DND-41 (cell line): Measurements from ENCODE around the gene MBP.

Experiments used
- ATAC-seq: fragments of 200-7000 bp; cut with Tn5 transposase; 3 replicates; pipeline ENCODE4 v1.9.1; 2021; ENCODE audit warnings: low read depth; ENCODE audit not compliant: insufficient read depth
- DNase-seq: peaks from one replicate; pipeline ENCODE4 v3.0.0-alpha.2; 2020
- H2AFZ ChIP-seq: 2 replicates; pipeline ENCODE4 v1.6.0; 2012; ENCODE audit warnings: low read depth, low read length
- H3K27ac ChIP-seq: 2 replicates; pipeline ENCODE4 v1.5.1; 2012; ENCODE audit warnings: low read length, inconsistent platforms
- H3K27me3 ChIP-seq: fragments of 200-600 bp; sonication (generic); 2 replicates; pipeline ENCODE4 v1.6.0; 2012; ENCODE audit warnings: low read length, mild to moderate bottlenecking, inconsistent platforms; ENCODE audit not compliant: insufficient read depth, poor library complexity
- H3K36me3 ChIP-seq: 2 replicates; pipeline ENCODE4 v1.5.1; 2012; ENCODE audit warnings: low read length, inconsistent platforms; ENCODE audit not compliant: insufficient read depth
- H3K4me1 ChIP-seq: 2 replicates; pipeline ENCODE4 v1.5.1; 2012; ENCODE audit warnings: mild to moderate bottlenecking, low read length; ENCODE audit not compliant: insufficient read depth
- H3K4me2 ChIP-seq: 2 replicates; pipeline ENCODE4 v1.6.0; 2012; ENCODE audit warnings: mild to moderate bottlenecking, moderate library complexity, low read length, inconsistent platforms; ENCODE audit not compliant: insufficient read depth
- H3K4me3 ChIP-seq, 2 experiments: fragments of 200-600 bp in 1 of 2; shearing (Covaris generic) in 1 of 2; 2 replicates each; pipeline ENCODE4 v1.5.1; 2012 to 2016; ENCODE audit warnings: inconsistent platforms in 2 of 2, low read length in 2 of 2, mild to moderate bottlenecking in 2 of 2, low read depth in 1 of 2, moderate library complexity in 1 of 2
- H3K79me2 ChIP-seq: 2 replicates; pipeline ENCODE4 v1.6.0; 2012; ENCODE audit warnings: low read length, inconsistent platforms; ENCODE audit not compliant: insufficient read depth
- H3K9ac ChIP-seq: 2 replicates; pipeline ENCODE4 v1.6.0; 2012; ENCODE audit warnings: low read depth, mild to moderate bottlenecking, inconsistent platforms, low read length, moderate library complexity
- H3K9me3 ChIP-seq: 2 replicates; pipeline ENCODE4 v1.5.1; 2012; ENCODE audit warnings: low read length, moderate library complexity, mild to moderate bottlenecking, inconsistent platforms; ENCODE audit not compliant: insufficient read depth, severe bottlenecking
- H4K20me1 ChIP-seq: 2 replicates; pipeline ENCODE4 v1.6.0; 2012; ENCODE audit warnings: low read length; ENCODE audit not compliant: insufficient read depth
- EZH2 ChIP-seq: IDR thresholded peaks from 3 replicates; pipeline ENCODE4 v1.6.1; 2012; ENCODE audit warnings: borderline replicate concordance, low read depth, mild to moderate bottlenecking, moderate library complexity, low read length, inconsistent platforms; ENCODE audit not compliant: severe bottlenecking
- TF ChIP-seq, protein P1 (sequence below): IDR thresholded peaks from 2 replicates; pipeline ENCODE4 v1.5.1; 2012; ENCODE audit warnings: borderline replicate concordance, low read length, moderate library complexity, mild to moderate bottlenecking; ENCODE audit not compliant: poor library complexity, severe bottlenecking; ENCODE audit errors: extremely low read depth

The MBP gene

DNA sequence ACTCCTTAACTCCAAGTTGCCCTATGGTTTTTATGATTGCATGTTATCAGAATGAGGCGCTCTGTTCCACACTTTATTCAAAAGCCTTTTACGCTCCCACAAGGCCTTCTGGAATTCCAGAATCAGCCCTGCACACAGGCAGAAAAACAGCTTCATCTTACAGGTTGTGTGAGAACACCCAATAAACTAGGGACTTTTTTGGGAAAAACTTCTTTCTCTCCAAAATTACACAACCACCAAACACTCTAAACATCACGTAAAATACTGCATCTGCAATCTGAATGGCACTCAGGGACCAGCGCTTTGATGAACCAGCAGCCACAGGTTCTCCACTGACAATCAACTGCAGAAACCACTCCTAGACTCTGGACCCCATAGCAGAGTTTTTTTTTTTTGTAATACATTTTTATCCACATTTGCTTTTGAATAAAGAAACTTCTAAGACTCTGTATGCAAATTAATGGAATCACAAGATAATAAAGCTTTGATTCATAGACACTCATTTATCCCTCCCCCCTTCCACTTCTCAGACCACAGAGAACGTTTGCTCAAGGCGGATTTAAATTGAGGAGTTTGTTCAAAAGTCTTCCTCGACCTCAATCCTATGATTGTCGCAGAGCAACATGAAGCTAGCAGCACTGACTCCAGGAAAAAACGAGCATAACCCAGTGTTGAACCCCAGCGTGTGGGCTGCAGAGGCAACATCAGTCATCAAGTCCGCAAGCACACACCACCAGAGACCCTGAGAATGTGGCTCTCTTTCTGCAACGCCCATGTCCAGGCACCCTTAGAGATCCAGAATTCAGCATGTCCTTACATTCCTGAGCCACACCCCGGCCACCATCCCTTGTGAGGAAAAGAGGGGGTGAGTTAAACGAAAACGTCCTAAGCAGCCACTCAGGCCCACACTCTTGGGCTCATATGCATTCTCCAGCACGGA is 116.5 kb downstream of the MBP start:
- Histone ChIP-seq H4K20me1 (peaks cover 3% of the 10 kb centered on the region; the same call in 1 of the 2 replicates), H3K36me3 (peaks cover 64% of the 10 kb centered on the region)
- no peak for ATAC-seq

DNA sequence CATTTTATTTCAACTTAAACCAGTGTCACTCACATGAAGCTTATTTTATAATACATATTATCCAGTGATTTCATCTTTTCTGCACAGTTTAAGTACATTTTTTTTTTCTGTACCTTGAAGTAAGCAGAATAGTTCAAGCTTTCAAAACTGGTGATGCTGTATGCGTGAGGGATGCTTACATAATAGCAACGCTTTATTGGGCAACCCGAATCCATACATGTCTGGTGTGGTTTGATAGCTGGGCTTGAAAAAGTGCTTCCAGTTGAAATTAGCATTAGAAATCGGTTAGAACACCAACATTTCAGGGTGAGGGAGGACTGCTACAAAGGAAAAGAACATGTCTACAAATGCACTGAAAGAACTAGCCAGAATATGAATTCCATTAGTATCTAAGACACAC is 117.4 kb downstream of the MBP start:
- TF ChIP-seq EZH2, result no peak
- TF ChIP-seq, protein P1, sequence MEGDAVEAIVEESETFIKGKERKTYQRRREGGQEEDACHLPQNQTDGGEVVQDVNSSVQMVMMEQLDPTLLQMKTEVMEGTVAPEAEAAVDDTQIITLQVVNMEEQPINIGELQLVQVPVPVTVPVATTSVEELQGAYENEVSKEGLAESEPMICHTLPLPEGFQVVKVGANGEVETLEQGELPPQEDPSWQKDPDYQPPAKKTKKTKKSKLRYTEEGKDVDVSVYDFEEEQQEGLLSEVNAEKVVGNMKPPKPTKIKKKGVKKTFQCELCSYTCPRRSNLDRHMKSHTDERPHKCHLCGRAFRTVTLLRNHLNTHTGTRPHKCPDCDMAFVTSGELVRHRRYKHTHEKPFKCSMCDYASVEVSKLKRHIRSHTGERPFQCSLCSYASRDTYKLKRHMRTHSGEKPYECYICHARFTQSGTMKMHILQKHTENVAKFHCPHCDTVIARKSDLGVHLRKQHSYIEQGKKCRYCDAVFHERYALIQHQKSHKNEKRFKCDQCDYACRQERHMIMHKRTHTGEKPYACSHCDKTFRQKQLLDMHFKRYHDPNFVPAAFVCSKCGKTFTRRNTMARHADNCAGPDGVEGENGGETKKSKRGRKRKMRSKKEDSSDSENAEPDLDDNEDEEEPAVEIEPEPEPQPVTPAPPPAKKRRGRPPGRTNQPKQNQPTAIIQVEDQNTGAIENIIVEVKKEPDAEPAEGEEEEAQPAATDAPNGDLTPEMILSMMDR, result no peak
- no peaks in the 10 kb centered on the region for H3K4me1 ChIP-seq
- no peak overlapping the region for H3K9ac ChIP-seq
- ATAC-seq, result no peak
- DNase-seq, result no peak
- H2AFZ ChIP-seq, result no peak overlapping the region
- H3K79me2 ChIP-seq, result peaks cover 6% of the 10 kb centered on the region; the same call in 1 of the 2 replicates
- peaks cover 61% of the 10 kb centered on the region for H3K36me3 ChIP-seq
- no peaks in the 10 kb centered on the region for H3K9me3 ChIP-seq
- H3K4me2 ChIP-seq, result no peak overlapping the region
- peaks cover 3% of the 10 kb centered on the region; the same call in 1 of the 2 replicates for H4K20me1 ChIP-seq
- H3K4me3 ChIP-seq, result no peak overlapping the region
- no peak overlapping the region for H3K27ac ChIP-seq
- H3K27me3 ChIP-seq, result no peaks in the 10 kb centered on the region

More for the DNA sequence above, 116.5 kb downstream of the MBP start:
- Histone ChIP-seq H3K4me3 (no peak overlapping the region), H3K79me2 (peaks cover 8% of the 10 kb centered on the region; the same call in 1 of the 2 replicates), H3K9me3 (no peaks in the 10 kb centered on the region), H3K4me1 (no peaks in the 10 kb centered on the region), H3K27ac (no peak overlapping the region), H2AFZ (no peak overlapping the region), H3K9ac (no peak overlapping the region), H3K4me2 (no peak overlapping the region), H3K27me3 (no peaks in the 10 kb centered on the region)
- TF ChIP-seq EZH2, result no peak
- TF ChIP-seq, protein P1, result no peak
- DNase-seq, result no peak

DNA sequence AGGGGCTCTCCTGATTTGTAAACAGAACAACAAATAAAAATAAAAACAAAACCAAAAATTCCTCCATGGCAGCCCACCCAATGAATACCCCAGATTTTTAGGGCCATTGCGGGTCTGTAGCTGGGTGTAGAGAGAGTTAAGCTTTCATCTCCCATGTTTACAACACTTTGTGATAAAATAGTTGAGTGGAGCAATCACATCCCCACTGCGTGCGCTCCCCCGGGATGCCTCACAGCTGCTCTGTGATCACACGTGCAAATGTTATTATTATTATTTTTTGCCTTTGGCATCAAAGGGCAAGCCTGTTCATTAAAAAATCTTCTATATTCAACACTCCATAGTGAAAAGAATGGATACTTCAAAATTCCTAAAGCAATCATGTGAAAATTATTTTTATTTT is 118.0 kb downstream of the MBP start:
- no peak overlapping the region for H3K9ac ChIP-seq
- H3K9me3 ChIP-seq, result no peaks in the 10 kb centered on the region
- ATAC-seq, result no peak
- H4K20me1 ChIP-seq, result peaks cover 3% of the 10 kb centered on the region; the same call in 1 of the 2 replicates
- no peak for TF ChIP-seq EZH2
- TF ChIP-seq, protein P1, result no peak
- H3K79me2 ChIP-seq, result peaks cover 6% of the 10 kb centered on the region; the same call in 1 of the 2 replicates
- H3K27ac ChIP-seq, result no peak overlapping the region
- no peaks in the 10 kb centered on the region for H3K27me3 ChIP-seq
- H3K4me2 ChIP-seq, result no peak overlapping the region
- no peaks in the 10 kb centered on the region for H3K4me1 ChIP-seq
- no peak for DNase-seq
- peaks cover 60% of the 10 kb centered on the region for H3K36me3 ChIP-seq
- no peak overlapping the region for H3K4me3 ChIP-seq
- no peak overlapping the region for H2AFZ ChIP-seq
